H1 (cell line): Measurements from ENCODE around the gene UROS.

Experiments used
- BACH1 ChIP-seq: IDR thresholded peaks from 2 replicates; pipeline ENCODE4 v1.6.1; 2012; ENCODE audit warnings: low read length, improper control_type of control experiment
- BRCA1 ChIP-seq: IDR thresholded peaks from 2 replicates; pipeline ENCODE4 v1.6.1; 2012; ENCODE audit warnings: low read depth, low read length, improper control_type of control experiment
- CHD1 ChIP-seq: IDR thresholded peaks from 2 replicates; pipeline ENCODE4 v1.6.1; 2012; ENCODE audit warnings: low read depth, low read length, improper control_type of control experiment
- CTCF ChIP-seq, 3 experiments: IDR thresholded peaks; 1 replicate in 2 of 3; 2 replicates in 1 of 3; pipeline versions ENCODE4 v1.5.1 to v1.6.1; 2011; ENCODE audit warnings: low read length in 3 of 3, mild to moderate bottlenecking in 3 of 3, inconsistent platforms in 2 of 3, low read depth in 1 of 3, moderate library complexity in 1 of 3; ENCODE audit not compliant: insufficient read depth in 1 of 3; ENCODE audit errors: control extremely low read depth in 1 of 3
- EGR1 ChIP-seq: IDR thresholded peaks from 2 replicates; pipeline ENCODE4 v1.6.1; 2011; ENCODE audit warnings: low read depth, low read length, borderline replicate concordance
- EP300 ChIP-seq, 2 experiments: IDR thresholded peaks; 1 replicate in 1 of 2; 2 replicates in 1 of 2; pipeline ENCODE4 v1.6.1; 2011 to 2012; ENCODE audit warnings: low read depth in 2 of 2, low read length in 2 of 2, mild to moderate bottlenecking in 2 of 2, borderline replicate concordance in 1 of 2, inconsistent platforms in 1 of 2, moderate library complexity in 1 of 2
- EZH2 ChIP-seq: fragments of 200-600 bp; sonication (generic); IDR thresholded peaks from 2 replicates; pipeline ENCODE4 v1.7.1; 2012; ENCODE audit warnings: low read depth, mild to moderate bottlenecking, moderate library complexity, low read length, inconsistent platforms; ENCODE audit not compliant: severe bottlenecking
- FOSL1 ChIP-seq: IDR thresholded peaks from 2 replicates; pipeline ENCODE4 v1.6.1; 2011; ENCODE audit warnings: mild to moderate bottlenecking, low read depth, low read length, moderate library complexity; ENCODE audit not compliant: insufficient read depth
- JUN ChIP-seq: IDR thresholded peaks from 2 replicates; pipeline ENCODE4 v1.6.1; 2011; ENCODE audit warnings: low read depth, mild to moderate bottlenecking, improper control_type of control experiment, low read length
- MAFK ChIP-seq: IDR thresholded peaks from 2 replicates; pipeline ENCODE4 v1.6.1; 2012; ENCODE audit warnings: low read depth, mild to moderate bottlenecking, improper control_type of control experiment, low read length
- POLR2A ChIP-seq, 2 experiments: IDR thresholded peaks; 1 replicate in 1 of 2; 2 replicates in 1 of 2; pipeline ENCODE4 v1.6.1; 2011; ENCODE audit warnings: low read depth in 2 of 2, low read length in 2 of 2, mild to moderate bottlenecking in 2 of 2; ENCODE audit errors: control extremely low read depth in 1 of 2
- RFX5 ChIP-seq: IDR thresholded peaks from 2 replicates; pipeline ENCODE4 v1.6.1; 2011; ENCODE audit warnings: low read depth, low read length, improper control_type of control experiment, borderline replicate concordance
- SAP30 ChIP-seq: fragments of 300-600 bp; sonication (generic); IDR thresholded peaks from 2 replicates; pipeline ENCODE4 v1.7.1; 2012; ENCODE audit warnings: low read length, moderate library complexity, mild to moderate bottlenecking, inconsistent platforms; ENCODE audit not compliant: insufficient read depth, insufficient replicate concordance
- YY1 ChIP-seq: IDR thresholded peaks from 2 replicates; pipeline ENCODE4 v1.6.1; 2011; ENCODE audit warnings: low read depth, mild to moderate bottlenecking, low read length

GRCh38 chr10:125744909-125745308, 78.1 kb downstream of the UROS start:
- TF ChIP-seq MAFK (no peak), CTCF (IDR thresholded peaks at IDR 0.05; ENCODE audit: control extremely low read depth in 1 of 3, insufficient read depth in 1 of 3, low read depth in 1 of 3, low read length in 3 of 3) (no peak), BRCA1 (no peak), EGR1 (no peak), EZH2 (no peak), EP300 (IDR thresholded peaks at IDR 0.05; ENCODE audit: borderline replicate concordance in 1 of 2, low read depth in 2 of 2, low read length in 2 of 2) (no peak), SAP30 (no peak), FOSL1 (no peak), RFX5 (no peak), JUN (no peak), BACH1 (no peak), POLR2A (IDR thresholded peaks at IDR 0.05; ENCODE audit: control extremely low read depth in 1 of 2, low read depth in 2 of 2, low read length in 2 of 2) (no peak), YY1 (no peak), CHD1 (no peak)
